ENCODE measurements around the gene CDH4.

- no peak for TF ChIP-seq CTCF (IDR thresholded peaks at IDR 0.05)
- TF ChIP-seq POLR2A (IDR thresholded peaks at IDR 0.05) = no peak
- TF ChIP-seq POLR2AphosphoS5 (IDR thresholded peaks at IDR 0.05) = no peak
- no peak for TF ChIP-seq EP300 (IDR thresholded peaks at IDR 0.05)
These were observed 308.3 kb downstream of the CDH4 start for GRCh38 chr20:61560361-61560853.
